K562 (cell line): ENCODE measurements around the gene QRICH1. TPM values are rescaled to one million over a fixed set of nuclear protein-coding genes. Genes with fewer than 3 reads are reported as not detected.
A peak's percentile ranks its signal among the peaks of the same experiment; 100 is the strongest.

Experiments used
- GTF3C2 ChIP-seq: IDR thresholded peaks from 3 replicates; pipeline ENCODE4 v1.6.1; 2011; ENCODE audit warnings: borderline replicate concordance, mild to moderate bottlenecking, moderate library complexity; ENCODE audit not compliant: insufficient read length; ENCODE audit errors: extremely low read depth
- RCOR1 ChIP-seq, 2 experiments: IDR thresholded peaks; 2 replicates each; pipeline ENCODE4 v1.6.1; 2012; ENCODE audit warnings: low read depth in 2 of 2, low read length in 2 of 2, borderline replicate concordance in 1 of 2, improper control_type of control experiment in 1 of 2
- SAFB2 ChIP-seq: fragments of 200-400 bp; formaldehyde crosslinking; IDR thresholded peaks from 2 replicates; pipeline ENCODE4 v1.6.1; 2018; ENCODE audit warnings: borderline replicate concordance, low read length, low read depth, moderate library complexity; ENCODE audit not compliant: severe bottlenecking
- SIRT6 ChIP-seq: IDR thresholded peaks from one replicate; pipeline ENCODE4 v1.6.1; 2012; ENCODE audit warnings: low read depth, mild to moderate bottlenecking, control low read depth, inconsistent platforms, low read length, moderate library complexity
- SMARCC2 ChIP-seq: fragments of 450-650 bp; IDR thresholded peaks from 2 replicates; pipeline ENCODE4 v1.6.1; 2017; ENCODE audit warnings: antibody characterized with exemption, moderate library complexity, mild to moderate bottlenecking, low read depth
- ZC3H8 ChIP-seq: fragments of 450-650 bp; IDR thresholded peaks from 2 replicates; pipeline ENCODE4 v1.6.1; 2017
- ZKSCAN1 ChIP-seq: fragments of 150-350 bp; IDR thresholded peaks from 2 replicates; pipeline ENCODE4 v1.6.1; 2016; ENCODE audit warnings: low read depth, low read length
- ZNF124 ChIP-seq: sonication (generic); formaldehyde crosslinking; IDR thresholded peaks from 2 replicates; pipeline ENCODE4 v1.8.1; 2022; ENCODE audit warnings: missing genetic modification reagents
- polyA plus RNA-seq, 8 experiments: library from polyadenylated mRNA; depleted of rRNA in 4 of 8; stranded (reverse) in 5 of 8; unstranded in 3 of 8; fragments of >200 nt; fragmentation: Nextera tagmentation in 2 of 8; fragmentation: Illumina TruSeq in 1 of 8; extraction: Ambion mirVana in 2 of 8; extraction: Trizol in 1 of 8; gene quantifications; 2 replicates each; pipeline versions ENCODE4 v1.2.1 to v1.2.3, GENCODE V29; 2011 to 2014; ENCODE audit warnings: inconsistent platforms in 1 of 8, missing spikeins in 1 of 8
- total RNA-seq, 7 experiments: library from RNA; depleted of rRNA in 6 of 7; stranded (reverse); fragments of >200 nt in 6 of 7; fragmentation: Illumina TruSeq in 2 of 7; extraction: Trizol in 2 of 7; gene quantifications; 2 replicates each; pipeline versions ENCODE4 v1.2.1 to v1.2.3, GENCODE V29; 2011 to 2021; ENCODE audit warnings: low replicate concordance in 1 of 7
- TF ChIP-seq, protein P1 (sequence below): sonication (generic); formaldehyde crosslinking; IDR thresholded peaks from 2 replicates; pipeline ENCODE4 v1.8.0; 2022; ENCODE audit warnings: mild to moderate bottlenecking, missing genetic modification reagents
- TF ChIP-seq, protein P2 (sequence below): sonication (generic); formaldehyde crosslinking; IDR thresholded peaks from 2 replicates; pipeline ENCODE4 v1.8.1; 2022; ENCODE audit warnings: missing genetic modification reagents

QRICH1 gene
- total and polyA plus RNA-seq, 9 of the 15 experiments (the other 6 are each of a cell fraction or from before 2014, with no cell fraction given): 20.1 to 99.2 (median 56.7) TPM

DNA sequence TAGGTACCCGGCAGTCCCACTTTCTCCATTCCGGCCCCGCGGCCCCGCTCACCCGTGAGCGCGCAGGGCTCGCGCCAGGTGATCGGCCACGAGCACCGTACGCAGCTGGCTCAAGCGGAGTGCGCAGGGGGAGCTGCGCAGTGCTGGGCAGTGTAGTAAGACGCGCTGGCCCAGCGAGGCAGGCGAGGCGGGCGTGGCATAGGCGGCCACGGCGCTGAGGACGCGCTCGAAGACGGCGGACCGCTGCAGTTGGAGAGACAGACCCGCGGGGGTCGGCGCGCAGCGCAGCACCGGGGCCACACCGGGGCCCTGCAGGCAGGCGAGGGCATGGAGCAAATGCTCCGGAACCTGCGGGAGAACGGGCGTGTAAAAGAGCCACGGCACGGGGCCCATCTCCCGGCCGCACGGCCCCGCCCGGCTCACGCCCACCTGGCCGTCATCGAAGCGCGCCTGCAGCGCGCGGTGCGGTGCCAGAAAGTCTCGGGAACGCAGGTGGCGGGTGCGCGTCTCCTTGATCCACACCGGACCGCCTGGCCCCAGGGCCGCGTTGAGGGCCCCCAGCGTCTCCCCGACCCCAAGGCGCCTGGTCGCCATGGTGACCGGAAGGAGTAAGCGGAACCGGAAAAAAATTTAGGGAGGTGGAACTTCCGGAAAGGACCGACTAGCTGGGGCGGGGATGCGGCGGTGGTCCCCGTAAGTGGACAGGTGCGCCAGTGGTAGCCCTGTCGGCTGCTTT, 75.7 kb downstream of the QRICH1 start, which contains the start of gene DALRD3 (continued):
- TF ChIP-seq, protein P1, sequence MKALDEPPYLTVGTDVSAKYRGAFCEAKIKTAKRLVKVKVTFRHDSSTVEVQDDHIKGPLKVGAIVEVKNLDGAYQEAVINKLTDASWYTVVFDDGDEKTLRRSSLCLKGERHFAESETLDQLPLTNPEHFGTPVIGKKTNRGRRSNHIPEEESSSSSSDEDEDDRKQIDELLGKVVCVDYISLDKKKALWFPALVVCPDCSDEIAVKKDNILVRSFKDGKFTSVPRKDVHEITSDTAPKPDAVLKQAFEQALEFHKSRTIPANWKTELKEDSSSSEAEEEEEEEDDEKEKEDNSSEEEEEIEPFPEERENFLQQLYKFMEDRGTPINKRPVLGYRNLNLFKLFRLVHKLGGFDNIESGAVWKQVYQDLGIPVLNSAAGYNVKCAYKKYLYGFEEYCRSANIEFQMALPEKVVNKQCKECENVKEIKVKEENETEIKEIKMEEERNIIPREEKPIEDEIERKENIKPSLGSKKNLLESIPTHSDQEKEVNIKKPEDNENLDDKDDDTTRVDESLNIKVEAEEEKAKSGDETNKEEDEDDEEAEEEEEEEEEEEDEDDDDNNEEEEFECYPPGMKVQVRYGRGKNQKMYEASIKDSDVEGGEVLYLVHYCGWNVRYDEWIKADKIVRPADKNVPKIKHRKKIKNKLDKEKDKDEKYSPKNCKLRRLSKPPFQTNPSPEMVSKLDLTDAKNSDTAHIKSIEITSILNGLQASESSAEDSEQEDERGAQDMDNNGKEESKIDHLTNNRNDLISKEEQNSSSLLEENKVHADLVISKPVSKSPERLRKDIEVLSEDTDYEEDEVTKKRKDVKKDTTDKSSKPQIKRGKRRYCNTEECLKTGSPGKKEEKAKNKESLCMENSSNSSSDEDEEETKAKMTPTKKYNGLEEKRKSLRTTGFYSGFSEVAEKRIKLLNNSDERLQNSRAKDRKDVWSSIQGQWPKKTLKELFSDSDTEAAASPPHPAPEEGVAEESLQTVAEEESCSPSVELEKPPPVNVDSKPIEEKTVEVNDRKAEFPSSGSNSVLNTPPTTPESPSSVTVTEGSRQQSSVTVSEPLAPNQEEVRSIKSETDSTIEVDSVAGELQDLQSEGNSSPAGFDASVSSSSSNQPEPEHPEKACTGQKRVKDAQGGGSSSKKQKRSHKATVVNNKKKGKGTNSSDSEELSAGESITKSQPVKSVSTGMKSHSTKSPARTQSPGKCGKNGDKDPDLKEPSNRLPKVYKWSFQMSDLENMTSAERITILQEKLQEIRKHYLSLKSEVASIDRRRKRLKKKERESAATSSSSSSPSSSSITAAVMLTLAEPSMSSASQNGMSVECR: peak; percentile 77
- TF ChIP-seq SIRT6: no peak
- TF ChIP-seq ZNF124 (CRISPR knock-in tag): no peak
- TF ChIP-seq, protein P2, sequence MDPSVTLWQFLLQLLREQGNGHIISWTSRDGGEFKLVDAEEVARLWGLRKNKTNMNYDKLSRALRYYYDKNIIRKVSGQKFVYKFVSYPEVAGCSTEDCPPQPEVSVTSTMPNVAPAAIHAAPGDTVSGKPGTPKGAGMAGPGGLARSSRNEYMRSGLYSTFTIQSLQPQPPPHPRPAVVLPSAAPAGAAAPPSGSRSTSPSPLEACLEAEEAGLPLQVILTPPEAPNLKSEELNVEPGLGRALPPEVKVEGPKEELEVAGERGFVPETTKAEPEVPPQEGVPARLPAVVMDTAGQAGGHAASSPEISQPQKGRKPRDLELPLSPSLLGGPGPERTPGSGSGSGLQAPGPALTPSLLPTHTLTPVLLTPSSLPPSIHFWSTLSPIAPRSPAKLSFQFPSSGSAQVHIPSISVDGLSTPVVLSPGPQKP: no peak
- TF ChIP-seq ZKSCAN1: no peak
- TF ChIP-seq SAFB2: no peak
- no peak for TF ChIP-seq RCOR1 (IDR thresholded peaks at IDR 0.05; ENCODE audit: borderline replicate concordance in 1 of 2, low read depth in 2 of 2, low read length in 2 of 2)
- no peak for TF ChIP-seq SMARCC2
- TF ChIP-seq ZC3H8: no peak
- TF ChIP-seq GTF3C2: no peak
